Liver (tissue), 9 donors: ENCODE measurements around the gene CARD9. TPM values are rescaled to one million over a fixed set of nuclear protein-coding genes. Genes with fewer than 3 reads are reported as not detected.
A peak's percentile ranks its signal among the peaks of the same experiment; 100 is the strongest.

Experiments
- DNase-seq: peaks from one replicate; pipeline ENCODE4 v3.0.0-alpha.2; 2017; ENCODE audit warnings: low spot score
- H3K27ac ChIP-seq, 2 donors: one replicate each; pipeline ENCODE4 v1.7.0; 2013; ENCODE audit warnings: inconsistent platforms in 2 of 2, low read length in 2 of 2, control low read depth in 1 of 2, low read depth in 1 of 2, mild to moderate bottlenecking in 1 of 2
- H3K27me3 ChIP-seq, 4 donors: one replicate each; pipeline versions ENCODE4 v1.6.1 to v1.7.0; 2013; ENCODE audit warnings: low read length in 3 of 4, inconsistent platforms in 1 of 4, mild to moderate bottlenecking in 1 of 4, moderate library complexity in 1 of 4; ENCODE audit not compliant: control insufficient read depth in 4 of 4, insufficient read depth in 4 of 4
- H3K36me3 ChIP-seq, 4 donors: one replicate each; pipeline versions ENCODE4 v1.6.1 to v1.7.0; 2013; ENCODE audit warnings: low read length in 3 of 4, mild to moderate bottlenecking in 3 of 4, low read depth in 1 of 4, moderate library complexity in 1 of 4; ENCODE audit not compliant: control insufficient read depth in 4 of 4, insufficient read depth in 3 of 4
- H3K4me1 ChIP-seq, 4 donors: one replicate each; pipeline versions ENCODE4 v1.6.1 to v1.7.0; 2013; ENCODE audit warnings: low read length in 3 of 4, mild to moderate bottlenecking in 3 of 4, moderate library complexity in 1 of 4; ENCODE audit not compliant: control insufficient read depth in 4 of 4, insufficient read depth in 4 of 4
- H3K4me3 ChIP-seq, 3 donors: one replicate each; pipeline versions ENCODE4 v1.6.1 to v1.7.0; 2013; ENCODE audit warnings: low read length in 3 of 3, control low read depth in 1 of 3, low read depth in 1 of 3, mild to moderate bottlenecking in 1 of 3
- H3K9ac ChIP-seq, 2 donors: one replicate each; pipeline ENCODE4 v1.7.0; 2013; ENCODE audit warnings: low read length in 2 of 2, mild to moderate bottlenecking in 2 of 2, moderate library complexity in 2 of 2, control low read depth in 1 of 2, low read depth in 1 of 2
- H3K9me3 ChIP-seq, 4 donors: one replicate each; pipeline versions ENCODE4 v1.6.1 to v1.7.0; 2013; ENCODE audit warnings: low read length in 3 of 4; ENCODE audit not compliant: control insufficient read depth in 4 of 4
- ATF3 ChIP-seq: IDR thresholded peaks from 2 replicates; pipeline ENCODE4 v1.6.1; 2016; ENCODE audit warnings: antibody characterized with exemption
- CTCF ChIP-seq: fragments of 150-350 bp; IDR thresholded peaks from 2 replicates; pipeline ENCODE4 v1.5.1; 2017; ENCODE audit warnings: improper control_type of control experiment, low read depth, low read length; ENCODE audit not compliant: missing input control
- EGR1 ChIP-seq, 2 donors: IDR thresholded peaks; 2 replicates each; pipeline ENCODE4 v1.6.1; 2016 to 2018; ENCODE audit warnings: antibody characterized with exemption in 2 of 2, low read depth in 2 of 2
- FOXA1 ChIP-seq: IDR thresholded peaks from 2 replicates; pipeline ENCODE4 v1.6.1; 2016; ENCODE audit warnings: antibody characterized with exemption
- FOXA2 ChIP-seq: IDR thresholded peaks from 2 replicates; pipeline ENCODE4 v1.6.1; 2016; ENCODE audit warnings: antibody characterized with exemption
- GABPA ChIP-seq, 2 donors: IDR thresholded peaks in 1 of 2; conservative IDR thresholded peaks in 1 of 2; 2 replicates each; pipeline ENCODE4 v1.6.1; 2016; ENCODE audit warnings: antibody characterized with exemption in 2 of 2, mild to moderate bottlenecking in 1 of 2, moderate library complexity in 1 of 2
- HNF4A ChIP-seq, 2 donors: conservative IDR thresholded peaks; 2 replicates each; pipeline ENCODE4 v1.6.1; 2016; ENCODE audit warnings: antibody characterized with exemption in 2 of 2, mild to moderate bottlenecking in 2 of 2
- HNF4G ChIP-seq: IDR thresholded peaks from 2 replicates; pipeline ENCODE4 v1.6.1; 2016; ENCODE audit warnings: antibody characterized with exemption
- JUND ChIP-seq, 2 donors: IDR thresholded peaks; 2 replicates each; pipeline ENCODE4 v1.6.1; 2016; ENCODE audit warnings: antibody characterized with exemption in 2 of 2
- MAX ChIP-seq: IDR thresholded peaks from 2 replicates; pipeline ENCODE4 v1.6.1; 2016; ENCODE audit warnings: antibody characterized with exemption
- NR2F2 ChIP-seq: IDR thresholded peaks from 2 replicates; pipeline ENCODE4 v1.6.1; 2016; ENCODE audit warnings: antibody characterized with exemption
- RAD21 ChIP-seq, 2 donors: IDR thresholded peaks; 2 replicates each; pipeline ENCODE4 v1.6.1; 2016; ENCODE audit warnings: antibody characterized with exemption in 2 of 2, mild to moderate bottlenecking in 2 of 2
- REST ChIP-seq: IDR thresholded peaks from 2 replicates; pipeline ENCODE4 v1.6.1; 2016; ENCODE audit warnings: antibody characterized with exemption, mild to moderate bottlenecking
- RXRA ChIP-seq, 2 donors: IDR thresholded peaks; 2 replicates each; pipeline ENCODE4 v1.6.1; 2017 to 2018; ENCODE audit warnings: antibody characterized with exemption in 2 of 2, mild to moderate bottlenecking in 1 of 2
- SP1 ChIP-seq: IDR thresholded peaks from 2 replicates; pipeline ENCODE4 v1.6.1; 2018; ENCODE audit warnings: antibody characterized with exemption, mild to moderate bottlenecking
- TAF1 ChIP-seq: conservative IDR thresholded peaks from 2 replicates; pipeline ENCODE4 v1.6.1; 2016; ENCODE audit warnings: antibody characterized with exemption, mild to moderate bottlenecking
- YY1 ChIP-seq: IDR thresholded peaks from 2 replicates; pipeline ENCODE4 v1.6.1; 2016; ENCODE audit warnings: antibody characterized with exemption, mild to moderate bottlenecking
- ZBTB33 ChIP-seq: IDR thresholded peaks from 2 replicates; pipeline ENCODE4 v1.6.1; 2016; ENCODE audit warnings: antibody characterized with exemption
- WGBS: extraction: QIAGEN DNeasy Blood & Tissue Kit; methylation state at CpG from one replicate; pipeline ENCODE4 v1.1.7; 2013; 5-methylcytosine and 5-hydroxymethylcytosine counted together
- polyA plus RNA-seq, 2 donors: library from polyadenylated mRNA; stranded (reverse) in 1 of 2; unstranded in 1 of 2; fragments of 200-250 nt in 1 of 2; fragments of >200 nt in 1 of 2; fragmentation: Nextera tagmentation in 1 of 2; extraction: Ambion mirVana in 1 of 2; gene quantifications; one replicate each; pipeline versions ENCODE4 v1.2.1 to v1.2.3, GENCODE V29; 2013 to 2015
- total RNA-seq, 2 donors: library from RNA; depleted of rRNA; stranded (reverse); fragments of >200 nt; gene quantifications; one replicate each; pipeline ENCODE4 v1.2.3, GENCODE V29; 2014
- donor health status: healthy.
- donor health status: healthy.
- donor health status: healthy.
- donor health status: healthy.
- donor health status: healthy.

The CARD9 gene
- total and polyA plus RNA-seq, 4 donors, result 0.25 to 5.3 (median 2.2) TPM

GRCh38 chr9:136329211-136329627 lies 44.2 kb downstream of the CARD9 start:
- no peak for TF ChIP-seq EGR1 (IDR thresholded peaks at IDR 0.05; ENCODE audit: low read depth in 2 of 2)
- no peak for TF ChIP-seq HNF4G
- no peak for TF ChIP-seq HNF4A (conservative IDR thresholded peaks at IDR 0.05)
- no peak for TF ChIP-seq ATF3
- TF ChIP-seq REST, result no peak
- TF ChIP-seq FOXA2, result no peak
- no peak for TF ChIP-seq RXRA (IDR thresholded peaks at IDR 0.05)
- TF ChIP-seq SP1, result no peak
- no peak for TF ChIP-seq NR2F2
- TF ChIP-seq ZBTB33, result no peak
- no peak for TF ChIP-seq CTCF
- TF ChIP-seq GABPA (IDR thresholded peaks at IDR 0.05 in 1 of 2, conservative IDR thresholded peaks at IDR 0.05 in 1 of 2), result no peak
- no peak for TF ChIP-seq FOXA1
- no peak for TF ChIP-seq JUND (IDR thresholded peaks at IDR 0.05)
- no peak for TF ChIP-seq MAX
- TF ChIP-seq RAD21 (IDR thresholded peaks at IDR 0.05), result no peak
- Histone ChIP-seq H3K27me3 (no peaks in the 10 kb centered on the region), H3K36me3 (no peaks in the 10 kb centered on the region), H3K4me1 (peaks cover 0 to 12% (median under 1%) of the 10 kb centered on the region in 4 donors), H3K4me3 (no peak overlapping the region), H3K27ac (no peak overlapping the region), H3K9me3 (no peaks in the 10 kb centered on the region), H3K9ac (no peak overlapping the region)
- DNase-seq, result no peak
- 83% methylated on average over 19 of the region's 19 CpGs for WGBS

GRCh38 chr9:136328622-136329041 lies 44.8 kb downstream of the CARD9 start:
- DNase-seq, result no peak
- 79% methylated on average over 15 of the region's 15 CpGs for WGBS
- peaks cover 0 to 12% (median under 1%) of the 10 kb centered on the region in 4 donors for H3K4me1 ChIP-seq
- H3K27me3 ChIP-seq, result no peaks in the 10 kb centered on the region
- no peaks in the 10 kb centered on the region for H3K36me3 ChIP-seq
- no peak overlapping the region for H3K27ac ChIP-seq
- H3K9ac ChIP-seq, result no peak overlapping the region
- peak overlapping the region in 1 of 3 donors; percentile 54 for H3K4me3 ChIP-seq
- H3K9me3 ChIP-seq, result no peaks in the 10 kb centered on the region
- no peak for TF ChIP-seq RXRA (IDR thresholded peaks at IDR 0.05)
- TF ChIP-seq YY1, result no peak
- TF ChIP-seq NR2F2, result no peak
- TF ChIP-seq REST, result no peak
- no peak for TF ChIP-seq ATF3
- TF ChIP-seq MAX, result no peak
- TF ChIP-seq FOXA2, result no peak
- TF ChIP-seq RAD21 (IDR thresholded peaks at IDR 0.05), result no peak
- no peak for TF ChIP-seq TAF1
- TF ChIP-seq JUND (IDR thresholded peaks at IDR 0.05), result no peak
- no peak for TF ChIP-seq HNF4A (conservative IDR thresholded peaks at IDR 0.05)
- no peak for TF ChIP-seq HNF4G
- no peak for TF ChIP-seq EGR1 (IDR thresholded peaks at IDR 0.05; ENCODE audit: low read depth in 2 of 2)
- no peak for TF ChIP-seq GABPA (IDR thresholded peaks at IDR 0.05 in 1 of 2, conservative IDR thresholded peaks at IDR 0.05 in 1 of 2)
